Anterior cingulate cortex (tissue), 58 donors: Measurements from ENCODE around the gene MTUS2.

Experiments used
- DNase-seq, 58 donors: peaks; one replicate each; lab custom pipeline; 2025; lab: John Stamatoyannopoulos, UW

Gene MTUS2

GRCh38 chr13:29020314-29020713 lies 200.2 kb downstream of the MTUS2 start:
- no peak for DNase-seq

- DNase-seq = no peak
Measured at GRCh38 chr13:29021311-29021710, 201.2 kb downstream of the MTUS2 start.

GRCh38 chr13:29021717-29022116 lies 201.6 kb downstream of the MTUS2 start:
- no peak for DNase-seq

- DNase-seq = no peak
Measured at GRCh38 chr13:29022410-29022809, 202.3 kb downstream of the MTUS2 start.

GRCh38 chr13:29022968-29023367 lies 202.8 kb downstream of the MTUS2 start:
- DNase-seq = no peak

GRCh38 chr13:29024783-29025182 lies 204.6 kb downstream of the MTUS2 start:
- no peak for DNase-seq

- DNase-seq = no peak
Measured at GRCh38 chr13:29028868-29029267, 208.7 kb downstream of the MTUS2 start.

GRCh38 chr13:29038700-29039099 lies 218.6 kb downstream of the MTUS2 start:
- DNase-seq = no peak

- DNase-seq = no peak
Measured at GRCh38 chr13:29039212-29039611, 219.1 kb downstream of the MTUS2 start.

GRCh38 chr13:29046588-29046987 lies 226.4 kb downstream of the MTUS2 start:
- no peak for DNase-seq

- DNase-seq = no peak
Measured at GRCh38 chr13:29049524-29049923, 229.4 kb downstream of the MTUS2 start.

GRCh38 chr13:29050719-29051118 lies 230.6 kb downstream of the MTUS2 start:
- no peak for DNase-seq

- DNase-seq = no peak
Measured at GRCh38 chr13:29059800-29060199, 239.7 kb downstream of the MTUS2 start.

GRCh38 chr13:29065142-29065541 lies 245.0 kb downstream of the MTUS2 start:
- no peak for DNase-seq

GRCh38 chr13:29067306-29067945 lies 247.3 kb downstream of the MTUS2 start:
- no peak for DNase-seq

- no peak for DNase-seq
Measured at GRCh38 chr13:29073755-29074154, 253.6 kb downstream of the MTUS2 start.

GRCh38 chr13:29077051-29077813 lies 257.1 kb downstream of the MTUS2 start:
- DNase-seq = no peak

- no peak for DNase-seq
Measured at GRCh38 chr13:29081036-29081435, 260.9 kb downstream of the MTUS2 start.

GRCh38 chr13:29081697-29082440 lies 261.7 kb downstream of the MTUS2 start:
- DNase-seq = no peak

- DNase-seq = no peak
Measured at GRCh38 chr13:29099781-29100406, 279.8 kb downstream of the MTUS2 start.

GRCh38 chr13:29100758-29101157 lies 280.6 kb downstream of the MTUS2 start:
- DNase-seq = no peak
